ENCODE results near the gene BEST1.

The BEST1 gene

GRCh38 chr11:61955422-61956135 lies 5.4 kb downstream of the BEST1 start:
- no peak overlapping the region for H3K4me3 ChIP-seq (ENCODE audit: low read depth, low read length)
- no peak for TF ChIP-seq CTCF (IDR thresholded peaks at IDR 0.05; ENCODE audit: insufficient read depth, low read depth, low read length, missing control alignments)
- DNase-seq (ENCODE audit: low read depth) = no peak

DNA sequence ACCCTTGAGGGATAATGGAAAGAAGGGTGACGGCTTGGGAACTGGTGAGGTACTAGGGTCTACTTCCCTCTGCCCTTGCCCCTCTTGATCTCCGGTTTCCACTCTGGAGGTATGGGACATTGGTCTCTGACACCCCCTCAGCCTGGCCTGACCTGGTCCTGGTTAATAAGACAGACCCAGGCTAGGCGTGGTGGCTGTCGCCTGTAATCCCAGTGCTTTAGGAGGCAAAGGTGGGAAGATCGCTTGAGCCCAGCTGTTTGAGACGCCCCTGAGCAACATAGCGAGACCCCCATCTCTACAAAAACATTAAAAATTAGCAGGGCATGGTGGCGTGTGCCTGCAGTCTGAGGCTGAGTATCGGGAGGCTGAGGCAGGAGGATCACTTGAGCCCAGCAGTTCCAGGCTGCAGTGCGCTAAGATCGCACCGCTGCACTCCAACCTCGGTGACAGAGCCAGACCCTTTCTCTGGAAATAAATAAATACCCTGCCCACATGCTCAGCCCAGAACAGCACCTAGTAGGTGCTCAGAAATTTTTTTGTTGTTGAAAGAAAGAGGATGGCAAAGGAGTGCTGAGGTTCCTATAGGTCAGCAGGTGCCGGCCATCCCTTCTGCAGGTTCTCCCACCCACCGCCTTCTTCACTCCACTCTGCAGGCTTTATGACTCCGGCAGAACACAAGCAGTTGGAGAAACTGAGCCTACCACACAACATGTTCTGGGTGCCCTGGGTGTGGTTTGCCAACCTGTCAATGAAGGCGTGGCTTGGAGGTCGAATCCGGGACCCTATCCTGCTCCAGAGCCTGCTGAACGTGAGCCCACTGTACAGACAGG lies 6.3 kb downstream of the BEST1 start:
- DNase-seq (ENCODE audit: low read depth) = no peak
- no peak for TF ChIP-seq CTCF (IDR thresholded peaks at IDR 0.05; ENCODE audit: insufficient read depth, low read depth, low read length, missing control alignments)
- H3K4me3 ChIP-seq (ENCODE audit: low read depth, low read length) = no peak overlapping the region

DNA sequence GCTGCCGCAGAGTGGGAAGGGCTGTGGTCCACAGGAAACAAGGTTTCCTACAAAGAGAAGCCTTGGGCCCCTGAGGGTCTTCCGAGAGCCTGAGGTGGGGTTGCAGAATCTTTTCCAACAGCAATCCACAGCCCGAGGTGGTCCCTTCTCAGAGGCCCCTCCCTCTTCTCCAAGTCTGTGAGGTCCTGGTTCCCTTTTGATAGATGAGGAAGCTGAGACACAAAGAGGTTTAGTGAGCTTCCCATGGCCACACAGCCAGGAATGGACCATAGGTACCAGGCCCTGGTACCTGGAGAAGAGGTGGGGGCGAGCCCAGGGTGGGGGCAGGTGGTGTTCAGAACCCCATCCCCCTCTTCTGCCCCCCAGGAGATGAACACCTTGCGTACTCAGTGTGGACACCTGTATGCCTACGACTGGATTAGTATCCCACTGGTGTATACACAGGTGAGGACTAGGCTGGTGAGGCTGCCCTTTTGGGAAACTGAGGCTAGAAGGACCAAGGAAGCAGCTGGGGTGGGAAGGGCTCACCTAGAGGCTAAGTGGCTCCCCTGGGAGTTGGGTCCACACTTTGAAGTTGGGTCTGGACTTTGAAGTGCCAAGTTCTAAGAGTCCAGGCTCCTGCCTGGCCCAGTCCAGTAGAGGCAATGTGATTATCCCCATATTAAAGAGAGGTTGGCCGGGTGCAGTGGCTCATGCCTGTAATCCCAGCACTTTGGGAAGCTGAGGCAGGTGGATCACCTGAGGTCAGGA lies 7.0 kb downstream of the BEST1 start:
- no peak for DNase-seq (ENCODE audit: low read depth)
- H3K4me3 ChIP-seq (ENCODE audit: low read depth, low read length) = no peak overlapping the region
- TF ChIP-seq CTCF (IDR thresholded peaks at IDR 0.05; ENCODE audit: insufficient read depth, low read depth, low read length, missing control alignments) = no peak

GRCh38 chr11:61958590-61958989 lies 8.4 kb downstream of the BEST1 start:
- no peak overlapping the region for H3K4me3 ChIP-seq (ENCODE audit: low read depth, low read length)
- TF ChIP-seq CTCF (IDR thresholded peaks at IDR 0.05; ENCODE audit: insufficient read depth, low read depth, low read length, missing control alignments) = no peak
- no peak for DNase-seq (ENCODE audit: low read depth)

- no peak overlapping the region for H3K4me3 ChIP-seq (ENCODE audit: low read depth, low read length)
- TF ChIP-seq CTCF (IDR thresholded peaks at IDR 0.05; ENCODE audit: insufficient read depth, low read depth, low read length, missing control alignments) = no peak
Measured at GRCh38 chr11:61959114-61959513, 9.0 kb downstream of the BEST1 start.

DNA sequence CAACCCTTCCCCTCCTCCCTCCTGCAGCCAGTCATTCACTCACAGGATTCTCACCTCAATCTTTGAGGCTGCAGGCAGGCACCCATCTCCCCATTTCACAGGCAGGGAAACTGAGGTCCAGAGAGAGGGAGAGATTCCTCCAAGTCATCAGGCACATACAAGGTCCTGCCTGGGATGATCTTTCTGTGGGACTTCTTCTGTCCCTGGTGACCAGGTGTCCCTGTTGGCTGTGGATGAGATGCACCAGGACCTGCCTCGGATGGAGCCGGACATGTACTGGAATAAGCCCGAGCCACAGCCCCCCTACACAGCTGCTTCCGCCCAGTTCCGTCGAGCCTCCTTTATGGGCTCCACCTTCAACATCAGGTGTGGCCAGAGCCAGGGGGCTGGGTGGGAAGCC lies 9.5 kb downstream of the BEST1 start:
- no peak overlapping the region for H3K4me3 ChIP-seq (ENCODE audit: low read depth, low read length)
- no peak for TF ChIP-seq CTCF (IDR thresholded peaks at IDR 0.05; ENCODE audit: insufficient read depth, low read depth, low read length, missing control alignments)
- no peak for DNase-seq (ENCODE audit: low read depth)

More at GRCh38 chr11:61959114-61959513, 9.0 kb downstream of the BEST1 start:
- no peak for DNase-seq (ENCODE audit: low read depth)

Data from GM12865 (cell line).